GM19099 (cell line): Measurements from ENCODE around the gene PKD1.

Experiments
- POLR2A ChIP-seq: IDR thresholded peaks from 3 replicates; pipeline ENCODE4 v1.6.1; 2011; ENCODE audit warnings: low read depth; ENCODE audit not compliant: insufficient read length; ENCODE audit errors: extremely low read depth

PKD1 gene

DNA sequence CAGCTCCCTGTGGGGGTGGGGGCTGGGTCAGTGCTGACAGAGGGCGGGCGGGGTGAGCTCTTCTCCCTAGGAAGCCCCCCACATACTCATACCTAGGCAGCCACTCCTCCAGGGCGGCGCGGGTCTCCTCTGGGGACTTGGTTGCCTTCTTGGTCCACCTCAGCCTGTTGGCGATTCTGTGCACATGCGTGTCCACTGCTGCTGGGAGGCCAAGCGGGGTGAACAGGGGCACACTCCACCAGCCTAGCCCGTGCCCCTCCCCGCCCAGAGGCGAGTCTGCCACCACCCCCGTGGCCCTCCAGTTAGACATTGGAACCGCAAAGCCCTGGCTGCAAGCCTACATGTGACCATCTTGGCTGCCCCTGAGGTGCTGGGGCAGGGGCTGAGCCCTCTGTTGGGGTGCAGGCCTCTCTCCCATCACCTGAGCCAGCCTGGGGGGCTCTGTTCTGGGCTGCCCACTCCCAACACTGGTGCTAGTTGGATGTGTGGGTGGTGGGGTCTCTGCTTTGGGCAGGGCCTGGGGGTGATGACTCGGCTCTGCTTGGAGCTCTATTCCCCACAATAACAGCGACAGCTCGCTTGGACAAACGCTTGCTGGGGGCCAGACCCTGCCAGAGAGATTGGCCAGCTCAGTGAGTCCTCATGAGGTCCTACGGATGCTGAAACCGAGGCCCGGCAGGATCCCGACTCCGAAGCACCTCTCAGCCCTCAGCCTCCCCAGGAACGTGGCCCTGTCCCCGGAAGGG is 95.5 kb downstream of the PKD1 start:
- TF ChIP-seq POLR2A, result no peak

DNA sequence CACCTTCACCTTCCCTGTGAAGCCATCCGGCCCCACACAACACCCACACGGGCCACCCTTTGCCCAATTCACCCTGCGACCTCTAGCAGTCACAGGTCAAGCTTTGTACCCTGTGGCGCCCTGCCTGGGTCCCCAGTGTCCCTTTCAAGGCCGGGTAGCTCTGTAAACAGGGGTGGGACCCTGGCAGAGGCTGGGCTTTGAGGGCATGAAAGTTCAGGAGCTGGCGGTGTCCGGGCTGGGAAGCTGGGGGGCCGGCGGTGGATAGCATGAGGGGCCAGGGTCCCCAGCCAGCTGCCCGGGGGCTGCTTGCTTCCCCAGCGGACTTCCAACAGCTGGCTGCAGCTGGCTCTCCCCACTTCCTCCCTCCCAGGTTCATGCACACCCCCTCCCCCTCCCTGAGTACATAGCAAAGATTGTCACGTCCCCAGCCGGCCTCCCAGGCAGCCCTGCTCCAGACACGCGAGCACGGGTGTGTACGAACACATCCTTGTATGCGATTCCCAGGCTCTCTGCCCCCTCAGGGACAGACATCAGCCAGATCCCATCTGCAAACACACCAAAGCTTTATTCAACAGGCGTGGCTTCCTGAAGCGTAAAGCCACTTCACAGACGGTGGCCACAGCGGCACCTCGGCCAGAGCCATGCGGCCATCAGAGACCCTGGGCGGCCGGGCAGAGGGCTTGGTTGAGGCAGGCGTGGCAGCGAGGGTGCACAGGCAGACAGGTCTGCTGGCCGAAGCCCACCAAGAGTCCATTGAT is 96.2 kb downstream of the PKD1 start:
- TF ChIP-seq POLR2A, result no peak
